Tibial artery (tissue), 4 donors: Measurements from ENCODE around the gene GRM7.

Source experiments
- DNase-seq, 2 donors: peaks; one replicate each; pipeline ENCODE4 v3.0.0-alpha.2; 2019
- H3K27ac ChIP-seq, 2 donors: fragments of 200-600 bp; sonication (generic) in 1 of 2; 1 replicate in 1 of 2; 2 replicates in 1 of 2; pipeline ENCODE4 v1.5.1; 2018 to 2019; ENCODE audit warnings: mild to moderate bottlenecking in 1 of 2
- H3K27me3 ChIP-seq, 2 donors: fragments of 200-600 bp; sonication (generic) in 1 of 2; one replicate each; pipeline versions ENCODE4 v1.5.1 to v1.6.0; 2016 to 2019
- H3K36me3 ChIP-seq, 3 donors: fragments of 200-600 bp; sonication (generic) in 2 of 3; one replicate each; pipeline ENCODE4 v1.5.1; 2016 to 2019; ENCODE audit warnings: mild to moderate bottlenecking in 2 of 3
- H3K4me1 ChIP-seq, 4 donors: fragments of 200-600 bp; sonication (generic) in 2 of 4; 1 replicate in 3 of 4; 2 replicates in 1 of 4; pipeline ENCODE4 v1.5.1; 2016 to 2019
- H3K4me3 ChIP-seq, 2 donors: fragments of 200-600 bp; sonication (generic) in 1 of 2; 1 replicate in 1 of 2; 2 replicates in 1 of 2; pipeline ENCODE4 v1.5.1; 2018 to 2019; ENCODE audit warnings: mild to moderate bottlenecking in 2 of 2
- H3K9me3 ChIP-seq, 3 donors: fragments of 200-600 bp; sonication (generic) in 1 of 3; one replicate each; pipeline ENCODE4 v1.5.1; 2016 to 2019
- CTCF ChIP-seq, 2 experiments: fragments of 200-600 bp in 1 of 2; fragments of 450-650 bp in 1 of 2; IDR thresholded peaks; one replicate each; pipeline ENCODE4 v1.5.1; 2017 to 2019; ENCODE audit warnings: antibody characterized with exemption in 2 of 2, mild to moderate bottlenecking in 1 of 2, moderate library complexity in 1 of 2
- intact Hi-C: fragments of 100-400 bp; cut with DNase I; formaldehyde crosslinking; loops from one replicate; pipeline ENCODE4 v1.15.0; 2023; ENCODE audit warnings: low total_unique reads

The GRM7 gene

GRCh38 chr3:7625021-7625420 lies 764.1 kb downstream of the GRM7 start:
- no peaks in the 10 kb centered on the region for H3K36me3 ChIP-seq
- intact Hi-C loops, result no loop called here
- DNase-seq, result no peak
- peaks cover 0 to 2% (median 0%) of the 10 kb centered on the region in 4 donors for H3K4me1 ChIP-seq
- no peaks in the 10 kb centered on the region for H3K27me3 ChIP-seq
- no peak overlapping the region for H3K27ac ChIP-seq
- no peak for TF ChIP-seq CTCF (IDR thresholded peaks at IDR 0.05)
- H3K9me3 ChIP-seq, result no peaks in the 10 kb centered on the region
- no peak overlapping the region for H3K4me3 ChIP-seq

- Histone ChIP-seq H3K36me3 (no peaks in the 10 kb centered on the region), H3K9me3 (no peaks in the 10 kb centered on the region), H3K4me3 (no peak overlapping the region), H3K27ac (no peak overlapping the region), H3K27me3 (no peaks in the 10 kb centered on the region), H3K4me1 (peaks cover 0 to 9% (median 0%) of the 10 kb centered on the region in 4 donors)
- intact Hi-C loops, result no loop called here
- no peak for TF ChIP-seq CTCF (IDR thresholded peaks at IDR 0.05)
- no peak for DNase-seq
These were observed 769.5 kb downstream of the GRM7 start for GRCh38 chr3:7630351-7630911.

GRCh38 chr3:7630925-7631324 lies 770.0 kb downstream of the GRM7 start:
- Histone ChIP-seq H3K4me1 (peaks cover 0 to 9% (median 0%) of the 10 kb centered on the region in 4 donors), H3K36me3 (no peaks in the 10 kb centered on the region), H3K27me3 (no peaks in the 10 kb centered on the region), H3K9me3 (no peaks in the 10 kb centered on the region), H3K27ac (no peak overlapping the region), H3K4me3 (no peak overlapping the region)
- no peak for TF ChIP-seq CTCF (IDR thresholded peaks at IDR 0.05)
- intact Hi-C loops, result no loop called here
- no peak for DNase-seq

GRCh38 chr3:7632305-7632704 lies 771.4 kb downstream of the GRM7 start:
- Histone ChIP-seq H3K36me3 (no peaks in the 10 kb centered on the region), H3K4me3 (no peak overlapping the region), H3K4me1 (peaks cover 0 to 9% (median 0%) of the 10 kb centered on the region in 4 donors), H3K27ac (no peak overlapping the region), H3K27me3 (no peaks in the 10 kb centered on the region), H3K9me3 (no peaks in the 10 kb centered on the region)
- no peak for TF ChIP-seq CTCF (IDR thresholded peaks at IDR 0.05)
- intact Hi-C loops, result no loop called here
- no peak for DNase-seq

- intact Hi-C loops, result no loop called here
- no peak overlapping the region for H3K27ac ChIP-seq
- no peak for DNase-seq
- no peaks in the 10 kb centered on the region for H3K36me3 ChIP-seq
- H3K4me1 ChIP-seq, result no peaks in the 10 kb centered on the region
- no peaks in the 10 kb centered on the region for H3K27me3 ChIP-seq
- no peaks in the 10 kb centered on the region for H3K9me3 ChIP-seq
- H3K4me3 ChIP-seq, result no peak overlapping the region
- TF ChIP-seq CTCF (IDR thresholded peaks at IDR 0.05), result no peak
These were observed 776.8 kb downstream of the GRM7 start for GRCh38 chr3:7637694-7638093.

- Histone ChIP-seq H3K4me3 (no peak overlapping the region), H3K36me3 (no peaks in the 10 kb centered on the region), H3K9me3 (no peaks in the 10 kb centered on the region), H3K27me3 (no peaks in the 10 kb centered on the region), H3K27ac (no peak overlapping the region), H3K4me1 (no peaks in the 10 kb centered on the region)
- intact Hi-C loops, result no loop called here
- TF ChIP-seq CTCF (IDR thresholded peaks at IDR 0.05), result no peak
- DNase-seq, result no peak
These were observed 777.2 kb downstream of the GRM7 start for GRCh38 chr3:7638103-7638502.
